Measurements from ENCODE around the gene MOCOS. TPM values are rescaled to one million over a fixed set of nuclear protein-coding genes. Genes with fewer than 3 reads are reported as not detected.
"Not testable (repeated sequence)": the region's sequence is repeated elsewhere in the genome, so short reads cannot be mapped to it uniquely, and the experiment has no call there.

Gene MOCOS
- total RNA-seq, 2 donors from 2014 or later, result 2.5 to 3.9 TPM

DNA sequence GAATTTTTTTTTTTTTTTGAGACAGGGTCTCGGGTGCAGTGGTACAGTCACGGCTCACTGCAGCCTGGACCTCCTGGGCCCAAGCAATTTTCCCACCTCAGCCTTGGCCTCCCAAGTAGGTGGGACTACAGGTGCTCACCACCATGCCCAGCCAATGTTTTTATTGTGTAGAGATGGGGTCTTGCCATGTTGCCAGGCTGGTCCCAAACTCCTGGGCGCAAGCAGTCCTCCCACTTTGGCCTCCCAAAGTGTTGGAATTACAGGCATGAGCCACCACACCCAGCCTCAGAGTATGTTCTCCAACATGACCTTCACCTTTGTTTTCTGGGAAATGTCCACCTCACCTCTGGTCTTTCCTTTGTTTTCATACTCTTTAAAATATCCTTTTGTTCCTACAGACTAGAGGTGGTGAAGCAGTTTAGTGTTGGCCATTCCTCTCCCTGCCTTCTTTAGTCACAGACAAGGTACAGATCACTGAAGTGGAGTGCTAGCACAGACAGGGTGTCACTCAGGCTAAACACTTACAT lies 19.5 kb upstream of the MOCOS start:
- intact Hi-C loops (cut with DNase I), result no loop called here
- TF ChIP-seq POLR2A (IDR thresholded peaks at IDR 0.05) (no peak), CTCF (IDR thresholded peaks at IDR 0.05) (no peak), POLR2AphosphoS5 (IDR thresholded peaks at IDR 0.05) (no peak)
- Histone ChIP-seq H3K36me3 (peaks cover 4 to 15% of the 10 kb centered on the region in 2 donors), H3K4me3 (no peak overlapping the region), H3K27ac (no peak overlapping the region), H3K4me1 (replicated peaks) (no peaks in the 10 kb centered on the region), H3K27me3 (replicated peaks; ENCODE audit: insufficient read depth) (no peaks in the 10 kb centered on the region), H3K9me3 (no peaks in the 10 kb centered on the region)
- 100% methylated on average over 3 of the region's 3 CpGs for WGBS
- no peak for DNase-seq (ENCODE audit: low spot score)

DNA sequence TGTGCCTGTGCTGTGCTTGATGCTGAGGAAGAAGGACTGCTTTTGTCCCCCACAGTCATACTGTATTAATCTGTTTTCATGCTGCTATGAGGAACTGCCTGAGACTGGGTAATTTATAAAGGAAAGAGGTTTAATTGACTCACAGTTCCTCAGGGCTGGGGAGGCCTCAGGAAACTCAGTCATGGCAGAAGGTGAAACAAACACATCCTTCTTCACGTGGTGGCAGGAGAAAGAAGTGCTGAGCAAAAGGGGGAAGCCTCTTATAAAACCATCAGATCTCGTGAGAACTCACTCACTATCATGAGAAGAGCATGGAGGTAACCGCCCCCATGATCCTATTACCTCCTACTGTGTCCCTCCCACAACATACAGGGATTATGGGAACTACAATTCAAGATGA lies 19.0 kb upstream of the MOCOS start:
- H3K4me1 ChIP-seq (replicated peaks); H3K27ac ChIP-seq; H3K9me3 ChIP-seq; DNase-seq (ENCODE audit: low spot score); intact Hi-C loops (cut with DNase I); H3K27me3 ChIP-seq (replicated peaks; ENCODE audit: insufficient read depth); H3K4me3 ChIP-seq: not testable (repeated sequence)
- H3K36me3 ChIP-seq, result peaks cover 4 to 15% of the 10 kb centered on the region in 2 donors
- WGBS, result 88% methylated on average over 3 of the region's 3 CpGs

DNA sequence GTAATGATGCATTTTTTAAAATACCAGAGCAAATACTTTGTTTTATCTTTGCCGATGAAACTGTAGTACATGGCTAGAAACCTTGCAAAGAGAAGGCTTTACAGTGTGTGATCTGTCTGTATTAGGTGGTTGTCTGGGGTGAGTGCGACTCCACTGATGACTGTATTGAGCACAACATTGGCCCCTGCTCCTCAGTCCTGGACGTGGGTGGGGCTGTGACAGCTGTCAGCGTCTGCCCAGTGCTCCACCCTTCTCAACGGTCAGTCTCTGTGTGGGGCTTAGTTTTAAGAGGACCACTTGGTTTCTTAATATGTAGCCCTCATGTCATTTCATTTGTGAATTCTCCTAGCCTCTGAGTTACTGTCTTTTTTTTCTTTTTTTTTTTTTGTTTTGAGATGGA lies 17.4 kb upstream of the MOCOS start:
- no peaks in the 10 kb centered on the region for H3K4me1 ChIP-seq (replicated peaks)
- intact Hi-C loops (cut with DNase I), result no loop called here
- H3K36me3 ChIP-seq, result peaks cover 4 to 15% of the 10 kb centered on the region in 2 donors
- H3K4me3 ChIP-seq, result no peak overlapping the region
- TF ChIP-seq POLR2AphosphoS5 (IDR thresholded peaks at IDR 0.05), result no peak
- H3K27me3 ChIP-seq (replicated peaks; ENCODE audit: insufficient read depth), result no peaks in the 10 kb centered on the region
- DNase-seq (ENCODE audit: low spot score), result no peak
- no peak overlapping the region for H3K27ac ChIP-seq
- 86% methylated on average over 5 of the region's 5 CpGs for whole genome bisulfite sequencing
- no peaks in the 10 kb centered on the region for H3K9me3 ChIP-seq

DNA sequence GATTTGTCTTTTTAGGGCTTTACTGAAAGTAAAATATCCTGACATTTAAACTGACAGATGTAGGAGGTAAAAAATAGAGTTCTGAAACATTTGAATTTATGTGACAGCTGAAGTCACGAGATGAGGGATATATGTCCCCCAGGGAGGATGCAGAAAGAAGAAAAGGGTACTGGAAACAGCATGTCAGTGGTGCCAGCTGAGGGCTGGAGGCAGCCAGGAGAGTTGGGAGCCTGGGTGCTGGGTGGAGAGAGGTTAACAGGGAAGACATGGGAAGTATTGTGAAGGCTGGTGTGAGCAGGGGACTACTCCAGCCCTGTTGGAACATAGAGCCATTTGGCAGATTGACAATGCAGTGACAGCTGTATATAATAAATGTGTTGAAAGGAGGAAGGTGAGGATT lies 11.8 kb upstream of the MOCOS start:
- no peak overlapping the region for H3K4me3 ChIP-seq
- no peaks in the 10 kb centered on the region for H3K9me3 ChIP-seq
- H3K27me3 ChIP-seq (replicated peaks; ENCODE audit: insufficient read depth), result no peaks in the 10 kb centered on the region
- intact Hi-C loops (cut with DNase I), result no loop called here
- no peak overlapping the region for H3K27ac ChIP-seq
- DNase-seq (ENCODE audit: low spot score), result no peak
- no peak for TF ChIP-seq POLR2A (IDR thresholded peaks at IDR 0.05)
- no peak for TF ChIP-seq CTCF (IDR thresholded peaks at IDR 0.05)
- TF ChIP-seq POLR2AphosphoS5 (IDR thresholded peaks at IDR 0.05), result no peak
- no peaks in the 10 kb centered on the region for H3K4me1 ChIP-seq (replicated peaks)
- WGBS, result 85% methylated on average over 1 of the region's 1 CpG
- H3K36me3 ChIP-seq, result peaks cover 0 to 6% of the 10 kb centered on the region in 2 donors

- no peak overlapping the region for H3K27ac ChIP-seq
- no peaks in the 10 kb centered on the region for H3K27me3 ChIP-seq (replicated peaks; ENCODE audit: insufficient read depth)
- H3K36me3 ChIP-seq, result no peaks in the 10 kb centered on the region
- TF ChIP-seq POLR2AphosphoS5 (IDR thresholded peaks at IDR 0.05), result no peak
- no peak for TF ChIP-seq CTCF (IDR thresholded peaks at IDR 0.05)
- TF ChIP-seq POLR2A (IDR thresholded peaks at IDR 0.05), result no peak
- H3K4me3 ChIP-seq, result no peak overlapping the region
- intact Hi-C loops (cut with DNase I), result no loop called here
- no peaks in the 10 kb centered on the region for H3K9me3 ChIP-seq
- H3K4me1 ChIP-seq (replicated peaks), result no peaks in the 10 kb centered on the region
- no peak for DNase-seq (ENCODE audit: low spot score)
- WGBS, result 93% methylated on average over 2 of the region's 2 CpGs
Measured at GRCh38 chr18:36176177-36176584, 11.1 kb upstream of the MOCOS start.

- H3K4me1 ChIP-seq (replicated peaks), result no peaks in the 10 kb centered on the region
- H3K27ac ChIP-seq, result no peak overlapping the region
- no peak for DNase-seq (ENCODE audit: low spot score)
- no peaks in the 10 kb centered on the region for H3K27me3 ChIP-seq (replicated peaks; ENCODE audit: insufficient read depth)
- no peaks in the 10 kb centered on the region for H3K36me3 ChIP-seq
- intact Hi-C loops (cut with DNase I), result no loop called here
- H3K4me3 ChIP-seq, result no peak overlapping the region
- TF ChIP-seq POLR2AphosphoS5 (IDR thresholded peaks at IDR 0.05), result no peak
- TF ChIP-seq POLR2A (IDR thresholded peaks at IDR 0.05), result no peak
- no peak for TF ChIP-seq CTCF (IDR thresholded peaks at IDR 0.05)
- WGBS, result 95% methylated on average over 9 of the region's 9 CpGs
- H3K9me3 ChIP-seq, result no peaks in the 10 kb centered on the region
Measured at GRCh38 chr18:36176711-36177110, 10.6 kb upstream of the MOCOS start.
